Dedifferentiated amniotic fluid mesenchymal stem cell (primary cell): ENCODE results near the gene BRINP2.
"Not testable (repeated sequence)": the region's sequence is repeated elsewhere in the genome, so short reads cannot be mapped to it uniquely, and the experiment has no call there.

Source experiments
- DNase-seq: peaks from one replicate; pipeline ENCODE4 v3.0.0-alpha.2; 2016; ENCODE audit errors: extremely low spot score

BRINP2 gene

GRCh38 chr1:177311111-177311510 lies 140.4 kb downstream of the BRINP2 start:
- DNase-seq, result no peak

GRCh38 chr1:177311586-177311985 lies 140.8 kb downstream of the BRINP2 start:
- DNase-seq, result no peak

GRCh38 chr1:177315261-177315660 lies 144.5 kb downstream of the BRINP2 start:
- no peak for DNase-seq

GRCh38 chr1:177315761-177316160 lies 145.0 kb downstream of the BRINP2 start:
- no peak for DNase-seq

- DNase-seq, result not testable (repeated sequence)
Observed at GRCh38 chr1:177321434-177321833, 150.7 kb downstream of the BRINP2 start.

- no peak for DNase-seq
Observed at GRCh38 chr1:177328251-177328650, 157.5 kb downstream of the BRINP2 start.

GRCh38 chr1:177329871-177330270 lies 159.1 kb downstream of the BRINP2 start:
- no peak for DNase-seq
